ENCODE results near the gene HOXC11. TPM values are rescaled to one million over a fixed set of nuclear protein-coding genes. Genes with fewer than 3 reads are reported as not detected.

The HOXC11 gene
- total and polyA plus RNA-seq, 2 of the 4 experiments (the other 2 are of a cell fraction), result not detected

- no peak overlapping the region for H2BK20ac ChIP-seq (ENCODE audit: low read depth, low read length)
- H3K9ac ChIP-seq (ENCODE audit: low read depth, low read length), result no peak overlapping the region
- H3K4ac ChIP-seq (ENCODE audit: low read depth, low read length), result no peak overlapping the region
- intact Hi-C loops (cut with micrococcal nuclease) (no loop called here), in situ Hi-C loops (cut with MboI; ENCODE audit: low sequenced_read_pairs) (no loop called here), dilution Hi-C loops (cut with HindIII; ENCODE audit: low sequenced_read_pairs, unreplicated experiment) (no loop called here)
- H3K23ac ChIP-seq (ENCODE audit: low read depth, low read length), result no peak overlapping the region
- ATAC-seq (ENCODE audit: low read depth) (no peak), DNase-seq (no peak)
- no peak overlapping the region for H2AFZ ChIP-seq (replicated peaks; ENCODE audit: low read length, poor library complexity)
- no CpG with 5 or more reads among the region's 2 CpGs for WGBS, 2 experiments (ENCODE audit: extremely low coverage in 2 of 2, insufficient read length in 1 of 2)
- H4K20me1 ChIP-seq (ENCODE audit: insufficient read depth, low read length), result no peaks in the 10 kb centered on the region
- H4K91ac ChIP-seq (ENCODE audit: insufficient read depth, low read depth, low read length), result no peak overlapping the region
- H3K27me3 ChIP-seq (ENCODE audit: control insufficient read depth, insufficient read depth, low read length), result peaks cover 85% of the 10 kb centered on the region
- H2BK120ac ChIP-seq (ENCODE audit: low read depth, low read length), result no peak overlapping the region
- H3K36me3 ChIP-seq (ENCODE audit: control insufficient read depth, insufficient read depth, low read length), result no peaks in the 10 kb centered on the region
- no peak overlapping the region for H2BK5ac ChIP-seq (ENCODE audit: low read depth, low read length, poor library complexity, severe bottlenecking)
- H3K4me3 ChIP-seq (ENCODE audit: insufficient read depth, low read depth, low read length), result no peak overlapping the region
- H2AK9ac ChIP-seq (replicated peaks; ENCODE audit: low read depth, low read length, poor library complexity), result no peak overlapping the region
- BruUV-seq (replicated peaks), result no TSS peak
- H2BK15ac ChIP-seq (ENCODE audit: low read depth, low read length), result no peak overlapping the region
- no peaks in the 10 kb centered on the region for H3K9me1 ChIP-seq (ENCODE audit: insufficient read depth, low read length)
- no peak for TF ChIP-seq RAD21 (IDR thresholded peaks at IDR 0.05; ENCODE audit: low read length)
- TF ChIP-seq CEBPB (IDR thresholded peaks at IDR 0.05; ENCODE audit: low read depth, low read length), result no peak
- no peak for TF ChIP-seq SMC3 (IDR thresholded peaks at IDR 0.05; ENCODE audit: low read depth, low read length)
- no peak for TF ChIP-seq ELK1 (IDR thresholded peaks at IDR 0.05; ENCODE audit: borderline replicate concordance, low read depth, low read length)
- TF ChIP-seq MXI1 (IDR thresholded peaks at IDR 0.05; ENCODE audit: borderline replicate concordance, low read depth, low read length), result no peak
- no peak for TF ChIP-seq BHLHE40 (IDR thresholded peaks at IDR 0.05; ENCODE audit: low read depth, low read length)
- no peak for TF ChIP-seq FOS (IDR thresholded peaks at IDR 0.05; ENCODE audit: low read depth, low read length)
- no peak for TF ChIP-seq RCOR1 (IDR thresholded peaks at IDR 0.05; ENCODE audit: insufficient replicate concordance, low read length)
- TF ChIP-seq POLR2A (IDR thresholded peaks at IDR 0.05; ENCODE audit: low read depth, low read length), result no peak
- TF ChIP-seq MAFK (IDR thresholded peaks at IDR 0.05; ENCODE audit: low read depth, low read length), result no peak
- TF ChIP-seq USF2 (IDR thresholded peaks at IDR 0.05; ENCODE audit: low read depth, low read length), result no peak
- no peak for TF ChIP-seq CTCF (conservative IDR thresholded peaks at IDR 0.05; ENCODE audit: low read depth, low read length)
- no peak for TF ChIP-seq CHD1 (IDR thresholded peaks at IDR 0.05; ENCODE audit: low read depth, low read length)
- POLR2A ChIA-PET (ENCODE audit: unreplicated experiment), result no interaction called here
- H3K14ac ChIP-seq (replicated peaks; ENCODE audit: low read depth, low read length), result no peak overlapping the region
- H4K5ac ChIP-seq (ENCODE audit: low read depth, low read length), result no peak overlapping the region
- no peak overlapping the region for H4K8ac ChIP-seq (ENCODE audit: low read depth in 2 of 2, low read length in 2 of 2)
- CTCF ChIA-PET, result no interaction called here
- no peaks in the 10 kb centered on the region for H3K79me1 ChIP-seq (ENCODE audit: low read depth in 1 of 2, low read length in 2 of 2)
- no peak overlapping the region for H2AK5ac ChIP-seq (ENCODE audit: low read depth, low read length)
- no peak overlapping the region for H3K4me2 ChIP-seq (ENCODE audit: low read depth, low read length)
- H3K9me3 ChIP-seq (ENCODE audit: control insufficient read depth, insufficient read depth, low read length), result peaks cover 10% of the 10 kb centered on the region; the same call in 1 of the 2 replicates
- no peak overlapping the region for H3K18ac ChIP-seq (ENCODE audit: low read depth, low read length)
- no peak overlapping the region for H3K27ac ChIP-seq (ENCODE audit: insufficient read depth, low read length)
- H3K4me1 ChIP-seq (ENCODE audit: control insufficient read depth, insufficient read depth, low read length), result no peaks in the 10 kb centered on the region
- H3K56ac ChIP-seq (ENCODE audit: extremely low read depth, insufficient read depth, low read length), result no peak overlapping the region
Observed at GRCh38 chr12:53942467-53942997, 30.4 kb upstream of the HOXC11 start.
